ENCODE measurements around the gene TRMT1L. TPM values are rescaled to one million over a fixed set of nuclear protein-coding genes. Genes with fewer than 3 reads are reported as not detected.

Gene TRMT1L
- total RNA-seq, 8 experiments from 2014 or later, result 8.4 to 25.7 (median 20.8) TPM

- Histone ChIP-seq H3K4me3 (no peak overlapping the region), H3K4me1 (replicated peaks in 1 of 2) (no peaks in the 10 kb centered on the region), H3K27ac (no peak overlapping the region)
- in situ Hi-C loops (cut with MboI; ENCODE audit: low pct_unique_long_range_greater_than_20kb in 2 of 9, low sequenced_read_pairs in 9 of 9, unreplicated experiment in 9 of 9), result no loop called here
- 83 to 100% (median 96%) methylated on average over 1 to 3 of the region's 3 CpGs for WGBS, 10 experiments
- no peak for ATAC-seq (replicated peaks in 6 of 8)
Measured at GRCh38 chr1:185105121-185105520, 51.6 kb downstream of the TRMT1L start.

- Histone ChIP-seq H3K4me1 (replicated peaks in 1 of 2) (no peaks in the 10 kb centered on the region), H3K4me3 (no peak overlapping the region), H3K27ac (no peak overlapping the region)
- WGBS, 10 experiments, result 50 to 100% (median 91%) methylated on average over 2 to 3 of the region's 3 CpGs
- ATAC-seq (replicated peaks in 6 of 8), result no peak
- in situ Hi-C loops (cut with MboI; ENCODE audit: low pct_unique_long_range_greater_than_20kb in 2 of 9, low sequenced_read_pairs in 9 of 9, unreplicated experiment in 9 of 9), result no loop called here
Measured at GRCh38 chr1:185104083-185104482, 52.7 kb downstream of the TRMT1L start.

- WGBS, 10 experiments, result 55 to 100% (median 91%) methylated on average over 2 of the region's 2 CpGs
- in situ Hi-C loops (cut with MboI; ENCODE audit: low pct_unique_long_range_greater_than_20kb in 2 of 9, low sequenced_read_pairs in 9 of 9, unreplicated experiment in 9 of 9), result no loop called here
- Histone ChIP-seq H3K4me1 (replicated peaks in 1 of 2) (no peaks in the 10 kb centered on the region), H3K4me3 (no peak overlapping the region), H3K27ac (no peak overlapping the region)
- ATAC-seq (replicated peaks in 6 of 8), result peak in 1 of 8 experiments; percentile 48
Measured at GRCh38 chr1:185096531-185096930, 60.2 kb downstream of the TRMT1L start.

- 80 to 100% (median 100%) methylated on average over 1 to 2 of the region's 2 CpGs for WGBS, 10 experiments
- ATAC-seq (replicated peaks in 6 of 8), result no peak
- Histone ChIP-seq H3K4me3 (no peak overlapping the region), H3K27ac (no peak overlapping the region), H3K4me1 (replicated peaks in 1 of 2) (no peaks in the 10 kb centered on the region)
- in situ Hi-C loops (cut with MboI; ENCODE audit: low pct_unique_long_range_greater_than_20kb in 2 of 9, low sequenced_read_pairs in 9 of 9, unreplicated experiment in 9 of 9), result no loop called here
Measured at GRCh38 chr1:185094761-185095160, 62.0 kb downstream of the TRMT1L start.

- no peak overlapping the region for H3K27ac ChIP-seq
- H3K4me1 ChIP-seq (replicated peaks in 1 of 2), result no peaks in the 10 kb centered on the region
- ATAC-seq (replicated peaks in 6 of 8), result no peak
- WGBS, 10 experiments, result 69 to 100% (median 95%) methylated on average over 2 to 5 of the region's 5 CpGs; no CpG with 5 or more reads in 3 of the 10 experiments
- H3K4me3 ChIP-seq, result no peak overlapping the region
- in situ Hi-C loops (cut with MboI; ENCODE audit: low pct_unique_long_range_greater_than_20kb in 2 of 9, low sequenced_read_pairs in 9 of 9, unreplicated experiment in 9 of 9), result no loop called here
Measured at GRCh38 chr1:185091480-185091879, 65.3 kb downstream of the TRMT1L start.

GRCh38 chr1:185087746-185088145, 69.0 kb downstream of the TRMT1L start:
- in situ Hi-C loops (cut with MboI; ENCODE audit: low pct_unique_long_range_greater_than_20kb in 2 of 9, low sequenced_read_pairs in 9 of 9, unreplicated experiment in 9 of 9), result no loop called here
- no peak for ATAC-seq (replicated peaks in 6 of 8)

GRCh38 chr1:185087101-185087500, 69.7 kb downstream of the TRMT1L start:
- WGBS, 10 experiments, result 83 to 100% (median 93%) methylated on average over 1 of the region's 1 CpG; no CpG with 5 or more reads in 6 of the 10 experiments
- H3K4me3 ChIP-seq, result no peak overlapping the region
- H3K4me1 ChIP-seq (replicated peaks in 1 of 2), result no peaks in the 10 kb centered on the region
- ATAC-seq (replicated peaks in 6 of 8), result no peak
- in situ Hi-C loops (cut with MboI; ENCODE audit: low pct_unique_long_range_greater_than_20kb in 2 of 9, low sequenced_read_pairs in 9 of 9, unreplicated experiment in 9 of 9), result no loop called here
- H3K27ac ChIP-seq, result no peak overlapping the region

More at GRCh38 chr1:185087746-185088145, 69.0 kb downstream of the TRMT1L start:
- Histone ChIP-seq H3K4me3 (no peak overlapping the region), H3K4me1 (replicated peaks in 1 of 2) (no peaks in the 10 kb centered on the region), H3K27ac (no peak overlapping the region)

GRCh38 chr1:185083818-185084217, 72.9 kb downstream of the TRMT1L start:
- no peak overlapping the region for H3K27ac ChIP-seq
- no peak overlapping the region for H3K4me3 ChIP-seq
- 80 to 100% (median 98%) methylated on average over 1 to 2 of the region's 2 CpGs; no CpG with 5 or more reads in 4 of the 10 experiments for WGBS, 10 experiments
- in situ Hi-C loops (cut with MboI; ENCODE audit: low pct_unique_long_range_greater_than_20kb in 2 of 9, low sequenced_read_pairs in 9 of 9, unreplicated experiment in 9 of 9), result no loop called here
- no peak for ATAC-seq (replicated peaks in 6 of 8)
- H3K4me1 ChIP-seq (replicated peaks in 1 of 2), result no peaks in the 10 kb centered on the region

- no peaks in the 10 kb centered on the region for H3K4me1 ChIP-seq (replicated peaks in 1 of 2)
- no peak for ATAC-seq (replicated peaks in 6 of 8)
- no peak overlapping the region for H3K27ac ChIP-seq
- in situ Hi-C loops (cut with MboI; ENCODE audit: low pct_unique_long_range_greater_than_20kb in 2 of 9, low sequenced_read_pairs in 9 of 9, unreplicated experiment in 9 of 9), result no loop called here
- H3K4me3 ChIP-seq, result no peak overlapping the region
Measured at GRCh38 chr1:185080422-185080821, 76.3 kb downstream of the TRMT1L start.

- H3K4me1 ChIP-seq (replicated peaks in 1 of 2), result no peaks in the 10 kb centered on the region
- WGBS, 10 experiments, result 89 to 100% (median 95%) methylated on average over 2 to 4 of the region's 4 CpGs; no CpG with 5 or more reads in 1 of the 10 experiments
- no peak for ATAC-seq (replicated peaks in 6 of 8)
- in situ Hi-C loops (cut with MboI; ENCODE audit: low pct_unique_long_range_greater_than_20kb in 2 of 9, low sequenced_read_pairs in 9 of 9, unreplicated experiment in 9 of 9), result no loop called here
- H3K27ac ChIP-seq, result no peak overlapping the region
- no peak overlapping the region for H3K4me3 ChIP-seq
Measured at GRCh38 chr1:185077374-185077773, 79.4 kb downstream of the TRMT1L start.

- ATAC-seq (replicated peaks in 6 of 8), result no peak
- H3K27ac ChIP-seq, result no peak overlapping the region
- WGBS, 10 experiments, result 70 to 100% (median 81%) methylated on average over 1 to 3 of the region's 3 CpGs; no CpG with 5 or more reads in 1 of the 10 experiments
- in situ Hi-C loops (cut with MboI; ENCODE audit: low pct_unique_long_range_greater_than_20kb in 2 of 9, low sequenced_read_pairs in 9 of 9, unreplicated experiment in 9 of 9), result no loop called here
- no peak overlapping the region for H3K4me3 ChIP-seq
- H3K4me1 ChIP-seq (replicated peaks in 1 of 2), result no peaks in the 10 kb centered on the region
Measured at GRCh38 chr1:185075476-185075875, 81.3 kb downstream of the TRMT1L start.

GRCh38 chr1:185074307-185074706, 82.4 kb downstream of the TRMT1L start:
- ATAC-seq (replicated peaks in 6 of 8), result no peak
- Histone ChIP-seq H3K27ac (no peak overlapping the region), H3K4me3 (no peak overlapping the region), H3K4me1 (replicated peaks in 1 of 2) (no peaks in the 10 kb centered on the region)
- in situ Hi-C loops (cut with MboI; ENCODE audit: low pct_unique_long_range_greater_than_20kb in 2 of 9, low sequenced_read_pairs in 9 of 9, unreplicated experiment in 9 of 9), result no loop called here

GRCh38 chr1:185073725-185074124, 83.0 kb downstream of the TRMT1L start:
- no peak for ATAC-seq (replicated peaks in 6 of 8)
- WGBS, 10 experiments, result 86 to 100% (median 97%) methylated on average over 2 of the region's 2 CpGs; no CpG with 5 or more reads in 4 of the 10 experiments
- no peak overlapping the region for H3K4me3 ChIP-seq
- no peaks in the 10 kb centered on the region for H3K4me1 ChIP-seq (replicated peaks in 1 of 2)
- in situ Hi-C loops (cut with MboI; ENCODE audit: low pct_unique_long_range_greater_than_20kb in 2 of 9, low sequenced_read_pairs in 9 of 9, unreplicated experiment in 9 of 9), result no loop called here
- no peak overlapping the region for H3K27ac ChIP-seq

- in situ Hi-C loops (cut with MboI; ENCODE audit: low pct_unique_long_range_greater_than_20kb in 2 of 9, low sequenced_read_pairs in 9 of 9, unreplicated experiment in 9 of 9), result no loop called here
- no peak overlapping the region for H3K4me3 ChIP-seq
- no peak overlapping the region for H3K27ac ChIP-seq
- no peaks in the 10 kb centered on the region for H3K4me1 ChIP-seq (replicated peaks in 1 of 2)
- peak in 1 of 8 experiments; percentile 29 for ATAC-seq (replicated peaks in 6 of 8)
Measured at GRCh38 chr1:185070051-185070450, 86.7 kb downstream of the TRMT1L start.
